Transverse colon (tissue), 4 donors: Measurements from ENCODE around the gene IL12RB1.

Source experiments
- CTCF ChIP-seq, 5 experiments: fragments of 200-600 bp in 3 of 5; fragments of 450-650 bp in 2 of 5; sonication (generic) in 3 of 5; IDR thresholded peaks; 1 replicate in 2 of 5; 2 replicates in 3 of 5; pipeline ENCODE4 v1.5.1; 2016 to 2017; ENCODE audit warnings: antibody characterized with exemption in 5 of 5, inconsistent platforms in 3 of 5, mild to moderate bottlenecking in 2 of 5, moderate library complexity in 1 of 5
- POLR2AphosphoS5 ChIP-seq, 3 donors: sonication (generic); formaldehyde crosslinking; IDR thresholded peaks; one replicate each; pipeline ENCODE4 v1.6.1; 2016; ENCODE audit warnings: antibody characterized with exemption in 3 of 3

- no peak for TF ChIP-seq CTCF (IDR thresholded peaks at IDR 0.05)
- TF ChIP-seq POLR2AphosphoS5 (IDR thresholded peaks at IDR 0.05): no peak
Observed at GRCh38 chr19:18085702-18086457, 854 bp downstream of the IL12RB1 start.
